ENCODE results near the gene IL1R1.
A peak's percentile ranks its signal among the peaks of the same experiment; 100 is the strongest.
"Not testable (repeated sequence)": the region's sequence is repeated elsewhere in the genome, so short reads cannot be mapped to it uniquely, and the experiment has no call there.

IL1R1 gene

DNA sequence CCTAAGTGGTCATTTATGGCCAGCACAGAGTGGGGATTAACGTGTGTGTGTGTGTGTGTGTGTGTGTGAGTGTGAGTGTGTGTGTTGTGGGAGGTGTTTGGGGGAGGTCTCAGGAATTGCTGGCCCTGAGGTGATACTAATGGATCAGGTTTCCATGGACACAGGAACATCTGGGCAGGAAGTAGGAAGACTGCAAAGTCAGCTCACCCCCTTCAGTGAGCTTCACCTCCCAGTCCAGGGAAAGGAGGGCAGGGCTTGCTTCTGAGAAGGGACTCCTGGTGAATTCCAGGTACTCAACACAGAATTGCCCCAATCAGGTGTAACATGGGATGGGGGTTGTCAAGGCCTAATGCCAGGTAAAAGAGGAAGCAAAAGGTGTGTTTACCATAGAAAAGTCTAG lies 30.3 kb upstream of the IL1R1 start:
- no peak for DNase-seq

DNA sequence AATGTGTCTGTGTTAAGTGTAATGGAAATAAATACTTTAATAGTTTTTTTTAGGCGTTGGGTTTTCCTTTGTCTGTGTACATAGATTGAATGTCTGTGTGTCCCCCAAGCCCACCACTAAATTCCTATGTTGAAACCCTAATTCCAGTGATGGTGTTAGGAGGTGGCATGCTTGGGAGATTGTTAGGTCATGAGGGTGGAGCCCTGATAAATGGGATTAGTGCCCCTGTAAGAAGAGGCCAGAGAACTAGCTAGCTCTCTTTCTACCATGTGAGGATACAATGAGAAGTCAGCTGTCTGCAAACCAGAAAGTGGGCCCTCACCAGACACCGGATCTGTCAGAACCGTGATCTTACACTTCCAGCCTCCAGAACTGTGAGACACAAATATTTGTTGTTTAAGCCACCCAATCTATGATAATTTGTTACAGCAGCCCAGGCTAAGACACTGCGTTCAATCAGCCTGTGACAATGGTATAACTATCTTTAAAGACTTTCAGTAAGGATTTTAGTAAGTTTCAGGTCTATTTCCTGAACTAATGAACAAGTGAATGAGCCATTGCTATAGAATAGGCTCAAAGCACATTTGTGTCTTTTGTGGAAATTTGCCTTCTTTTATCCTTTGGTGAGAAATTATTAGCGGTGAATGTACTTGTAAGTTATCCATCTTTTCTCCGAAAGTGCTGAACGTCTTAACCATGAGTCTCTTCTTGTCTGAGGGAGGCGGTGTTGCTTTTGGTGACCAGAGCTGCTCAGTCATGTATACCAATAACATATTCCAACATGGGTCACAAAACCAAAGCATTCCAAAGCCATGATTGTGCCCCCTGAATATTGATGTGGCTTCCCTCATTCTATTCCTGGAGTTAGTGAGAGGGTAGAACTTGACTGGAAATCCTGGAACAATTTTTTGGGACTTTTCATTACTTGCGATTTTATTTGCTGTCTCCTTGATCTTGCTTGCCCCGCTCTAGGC lies 29.6 kb upstream of the IL1R1 start:
- DNase-seq, result peak; percentile 96

DNA sequence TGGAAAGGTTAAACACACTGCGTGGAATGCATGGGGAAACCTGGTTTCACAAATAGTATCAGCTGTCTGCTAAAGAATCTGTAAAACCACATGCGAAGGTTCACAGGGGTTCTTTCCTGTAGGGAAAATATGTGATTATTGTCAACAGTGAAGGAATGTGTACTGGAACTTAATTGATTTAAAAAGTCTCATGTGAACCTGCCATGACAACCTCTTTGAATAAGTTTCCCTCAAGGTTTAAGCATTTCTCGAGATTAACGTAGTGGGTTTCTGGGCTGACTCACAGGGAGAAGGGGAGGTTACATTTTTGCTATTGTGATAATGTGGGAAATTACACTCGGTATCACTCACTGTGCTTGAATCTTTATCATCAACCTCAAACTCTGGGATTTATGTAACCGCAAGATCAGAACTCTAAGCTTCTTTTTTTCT lies 28.2 kb upstream of the IL1R1 start:
- DNase-seq, result peak; percentile 94

DNA sequence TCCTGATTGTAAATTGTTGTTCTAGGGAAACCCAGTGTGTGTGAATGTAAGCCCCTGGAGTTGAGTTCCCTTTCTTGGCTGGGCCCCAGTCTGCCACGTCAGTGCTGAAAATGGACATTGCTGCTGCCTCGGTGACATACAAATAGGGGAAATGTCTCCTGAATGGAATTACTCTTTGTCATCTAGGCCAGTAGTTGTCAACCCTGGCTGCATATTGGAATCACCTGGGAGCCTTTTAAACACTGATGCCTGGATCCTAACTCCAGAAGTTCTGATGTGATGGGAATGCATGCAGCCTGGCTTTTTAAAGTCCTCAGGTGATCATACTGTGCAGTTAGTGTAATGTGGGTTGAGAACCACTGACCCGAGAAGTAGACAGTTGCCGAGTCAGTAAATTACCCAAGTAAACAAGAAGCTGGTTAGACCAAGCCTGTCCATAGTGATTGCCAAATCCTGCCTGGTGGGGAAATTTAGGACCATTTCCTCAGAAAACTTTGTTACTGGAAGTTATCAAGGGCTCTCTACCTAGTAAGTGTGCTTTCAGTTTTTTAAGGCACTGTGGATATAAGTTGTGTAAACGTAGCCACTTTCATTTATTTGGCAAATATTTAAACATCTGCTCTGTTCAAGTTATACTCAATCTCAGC lies 27.6 kb upstream of the IL1R1 start:
- peak; percentile 56 for DNase-seq

DNA sequence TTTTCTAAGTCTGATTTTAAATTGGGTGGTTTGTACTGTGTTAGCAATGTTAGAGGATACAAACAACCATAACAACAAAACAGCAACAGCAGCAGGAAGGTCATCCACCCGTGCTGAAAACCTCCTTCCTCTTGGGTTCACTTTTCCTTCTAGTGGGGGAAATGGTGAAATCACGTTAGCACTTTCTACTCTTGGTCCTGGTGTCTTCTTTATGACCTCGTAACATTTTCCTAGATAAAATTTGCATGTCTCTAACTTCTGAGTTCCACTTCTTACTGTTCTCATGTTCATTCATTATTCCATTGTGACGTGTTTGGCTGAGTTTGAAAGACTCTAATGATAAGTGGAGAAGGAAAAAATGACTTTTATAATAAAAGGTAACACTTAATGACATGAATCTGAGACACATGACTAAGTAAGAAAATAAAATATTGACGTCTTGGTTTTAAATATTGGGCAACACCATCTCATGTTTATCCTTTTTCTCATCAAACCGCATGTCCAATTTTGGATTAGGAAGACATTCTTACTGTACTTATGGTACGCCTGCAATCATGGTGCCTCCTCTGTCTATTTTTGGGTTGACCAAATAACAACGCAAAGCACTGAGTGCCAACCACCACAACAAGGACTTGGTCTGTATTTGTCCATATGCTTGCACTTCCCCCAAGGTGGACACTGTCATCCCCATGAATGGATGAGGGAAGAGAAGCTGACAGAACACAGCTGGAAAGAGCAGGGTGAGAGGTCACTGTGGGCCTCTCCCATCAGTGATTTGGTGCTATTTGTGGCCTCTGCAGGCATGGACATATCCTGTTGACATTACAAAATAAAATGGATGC lies 25.7 kb upstream of the IL1R1 start:
- no peak for DNase-seq

DNA sequence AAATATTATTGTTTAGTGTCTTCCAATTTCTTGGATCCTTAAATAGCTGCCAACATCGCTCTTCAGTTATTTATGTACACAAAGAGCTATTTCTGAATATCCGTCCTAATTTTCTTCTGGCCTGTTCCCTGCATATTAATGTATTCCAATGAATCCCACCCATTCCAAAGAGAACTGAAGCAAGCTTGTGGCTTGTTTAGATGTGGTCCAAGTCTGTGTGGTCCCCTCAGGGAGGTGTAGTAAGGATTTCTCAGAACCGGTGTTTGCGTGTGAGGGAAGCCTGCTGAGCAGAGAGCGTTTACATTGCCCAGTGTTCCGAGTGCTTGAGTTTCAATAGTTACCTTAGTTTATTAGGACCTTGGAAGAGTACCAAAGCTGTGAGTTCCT lies 25.1 kb upstream of the IL1R1 start:
- no peak for DNase-seq

DNA sequence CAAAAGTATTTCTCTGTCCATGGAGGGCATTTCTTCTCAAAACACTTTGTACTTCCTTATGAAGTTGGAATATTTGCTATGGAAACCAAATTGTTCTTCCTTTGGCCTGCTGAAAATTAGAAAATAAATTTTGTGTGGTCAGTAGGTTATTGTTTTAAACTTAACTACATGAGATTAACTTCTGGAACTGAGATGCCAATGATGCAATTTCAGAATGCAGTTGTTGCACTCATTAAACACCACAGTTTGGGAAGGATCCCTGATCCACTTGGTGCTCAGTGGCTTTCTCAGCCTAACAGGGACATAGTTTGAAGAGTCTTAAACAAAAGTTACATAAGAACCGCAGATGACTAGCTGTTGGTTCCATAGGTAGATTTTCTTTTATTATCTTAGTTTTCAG lies 23.3 kb upstream of the IL1R1 start:
- DNase-seq, result no peak

DNA sequence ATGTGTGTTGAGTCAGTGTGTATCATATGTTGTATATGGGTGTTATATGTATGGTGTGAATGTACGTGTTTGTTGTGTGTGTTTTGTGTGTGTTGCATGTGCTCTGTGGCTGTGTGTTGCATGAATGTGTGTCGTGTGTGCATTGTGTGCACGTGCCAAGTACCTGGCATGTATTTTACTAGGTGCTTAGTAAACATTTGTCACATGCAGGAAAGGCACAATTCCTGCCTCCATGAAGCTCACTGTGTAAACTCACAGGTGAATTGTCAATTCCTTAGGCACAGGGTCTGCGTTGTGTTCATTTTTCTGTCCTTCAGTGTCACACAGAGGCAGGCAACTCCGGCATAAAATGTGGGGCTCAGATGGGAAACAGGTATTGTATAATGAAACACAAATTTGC lies 22.3 kb upstream of the IL1R1 start:
- no peak for DNase-seq

DNA sequence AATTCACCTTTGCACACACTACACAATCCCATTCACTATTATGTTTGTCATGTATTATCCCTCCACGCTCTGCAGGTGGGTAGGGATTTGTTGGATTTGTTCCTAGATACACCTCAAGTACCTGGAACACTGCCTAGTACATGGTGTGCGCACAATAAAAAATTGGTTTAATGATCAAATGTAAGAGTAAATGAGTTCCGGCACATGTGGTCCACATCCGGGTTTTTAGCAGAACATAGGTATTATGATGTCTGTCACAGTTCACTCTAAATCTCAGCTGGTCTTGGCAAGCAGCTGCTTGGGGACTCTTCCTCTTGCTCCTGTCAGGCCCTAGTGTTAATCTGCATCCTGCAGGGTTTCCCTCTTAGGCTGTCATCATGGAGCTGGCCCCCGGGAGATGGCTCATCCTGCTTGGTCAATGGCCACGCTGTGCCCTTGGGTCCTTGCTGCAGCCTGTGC lies 21.8 kb upstream of the IL1R1 start:
- no peak for DNase-seq

DNA sequence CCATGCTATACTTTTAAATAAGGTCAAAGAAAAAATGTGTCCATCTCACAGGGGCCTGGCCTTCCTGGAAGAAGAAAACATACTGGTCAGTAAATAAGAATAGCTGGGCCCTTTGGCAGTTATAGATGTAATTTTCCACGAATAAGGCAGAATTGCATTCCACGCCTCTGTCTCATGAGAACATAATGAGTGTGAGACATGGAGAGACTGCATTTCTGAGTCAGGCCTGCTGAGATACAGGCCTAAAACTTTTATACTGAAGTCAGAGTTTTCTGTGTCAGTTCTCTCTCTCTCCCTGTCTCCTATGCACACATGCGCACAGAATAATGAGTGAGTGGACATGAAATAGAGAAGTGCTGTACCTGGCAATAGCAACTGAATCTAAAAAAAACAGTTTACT lies 20.4 kb upstream of the IL1R1 start:
- peak; percentile 94 for DNase-seq

DNA sequence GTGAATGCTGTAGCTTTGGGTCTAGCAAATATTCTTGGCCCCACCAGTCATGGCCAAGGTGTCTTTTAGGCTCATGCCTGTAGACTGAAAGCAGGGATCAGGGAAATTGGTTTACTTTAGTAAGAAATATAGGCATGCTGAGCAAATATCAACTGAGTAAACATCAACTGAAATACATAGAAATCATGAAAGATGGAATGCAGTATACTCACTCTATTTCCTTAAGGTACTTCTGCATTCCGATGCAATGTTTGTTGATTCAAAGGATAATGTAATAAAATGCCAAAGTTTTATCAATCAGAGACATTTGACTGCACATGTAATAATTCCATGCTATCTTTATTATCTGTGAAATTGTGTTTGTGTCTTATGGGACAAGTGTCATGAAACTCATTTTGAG lies 19.6 kb upstream of the IL1R1 start:
- no peak for DNase-seq

DNA sequence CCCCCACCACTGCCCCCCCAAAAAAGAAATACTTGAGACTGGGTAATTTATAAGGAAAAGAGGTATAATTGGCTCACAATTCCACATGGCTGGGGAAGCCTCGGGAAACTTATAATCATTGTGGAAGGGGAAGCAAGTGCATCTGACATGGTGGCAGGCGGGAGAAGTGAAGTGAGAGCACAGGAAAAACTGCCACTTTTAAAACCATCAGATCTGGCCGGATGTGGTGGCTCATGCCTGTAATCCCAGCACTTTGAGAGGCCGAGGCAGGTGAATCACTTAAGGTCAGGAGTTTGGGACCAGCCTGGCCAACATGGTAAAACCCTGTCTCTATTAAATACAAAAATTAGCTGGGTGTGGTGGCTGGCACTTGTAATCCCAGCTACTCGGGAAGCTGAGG lies 18.1 kb upstream of the IL1R1 start:
- not testable (repeated sequence) for DNase-seq

DNA sequence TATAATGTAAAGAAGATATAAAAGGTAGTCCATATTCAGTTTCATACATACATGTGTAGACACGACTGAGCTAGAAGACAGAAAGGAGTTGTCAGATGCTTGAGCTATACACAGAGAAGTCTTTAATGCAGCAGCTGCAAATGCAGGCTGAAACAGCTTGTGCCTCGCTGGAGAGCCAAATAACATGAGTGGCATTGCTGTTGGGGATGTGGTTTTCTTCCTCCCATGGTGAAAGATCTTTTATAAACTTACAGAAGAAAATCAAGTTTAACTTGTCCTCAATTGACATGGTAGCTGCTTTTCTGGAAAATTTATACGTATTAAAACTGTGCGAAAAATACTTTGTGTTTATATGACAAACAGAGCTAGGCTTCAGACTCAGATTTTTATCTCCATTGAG lies 16.4 kb upstream of the IL1R1 start:
- DNase-seq, result no peak

DNA sequence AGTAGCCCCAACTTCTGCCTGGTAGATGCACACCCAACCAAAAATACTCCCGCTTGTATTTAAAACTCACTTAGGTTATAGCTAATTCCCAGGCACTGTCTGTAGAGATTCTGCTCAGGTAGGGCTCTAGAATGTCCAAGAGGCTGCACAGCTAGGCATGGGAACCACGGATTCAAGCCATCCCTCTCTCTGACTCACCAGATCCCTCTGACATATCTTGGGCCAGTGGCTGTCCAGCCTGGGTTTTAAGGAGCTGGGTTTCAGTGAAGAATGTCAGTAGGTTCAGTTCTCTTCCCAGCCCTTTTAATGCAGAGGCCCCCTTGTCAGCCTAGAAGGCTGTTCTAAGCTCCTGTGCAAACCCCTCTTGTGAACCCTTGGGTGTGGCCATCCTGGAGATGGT lies 15.9 kb upstream of the IL1R1 start:
- DNase-seq, result peak; percentile 57

DNA sequence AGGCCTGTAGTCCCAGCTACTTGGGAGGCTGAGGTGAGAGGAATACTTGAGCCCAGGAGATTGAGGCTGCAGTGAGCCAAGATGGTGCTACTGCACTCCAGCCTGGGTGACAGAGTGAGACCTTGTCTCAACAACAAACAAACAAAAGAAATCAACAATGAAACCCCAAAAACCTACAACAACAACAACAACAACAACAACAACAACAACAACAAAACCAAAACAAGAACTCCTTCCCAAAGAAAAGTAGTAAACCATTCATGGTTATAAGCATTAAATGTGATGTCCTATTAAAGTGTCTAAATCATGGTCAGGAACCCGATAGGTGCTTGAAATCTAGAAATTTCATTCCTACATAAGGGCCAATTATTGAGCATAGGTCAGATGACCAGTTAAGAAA lies 13.5 kb upstream of the IL1R1 start:
- no peak for DNase-seq

DNA sequence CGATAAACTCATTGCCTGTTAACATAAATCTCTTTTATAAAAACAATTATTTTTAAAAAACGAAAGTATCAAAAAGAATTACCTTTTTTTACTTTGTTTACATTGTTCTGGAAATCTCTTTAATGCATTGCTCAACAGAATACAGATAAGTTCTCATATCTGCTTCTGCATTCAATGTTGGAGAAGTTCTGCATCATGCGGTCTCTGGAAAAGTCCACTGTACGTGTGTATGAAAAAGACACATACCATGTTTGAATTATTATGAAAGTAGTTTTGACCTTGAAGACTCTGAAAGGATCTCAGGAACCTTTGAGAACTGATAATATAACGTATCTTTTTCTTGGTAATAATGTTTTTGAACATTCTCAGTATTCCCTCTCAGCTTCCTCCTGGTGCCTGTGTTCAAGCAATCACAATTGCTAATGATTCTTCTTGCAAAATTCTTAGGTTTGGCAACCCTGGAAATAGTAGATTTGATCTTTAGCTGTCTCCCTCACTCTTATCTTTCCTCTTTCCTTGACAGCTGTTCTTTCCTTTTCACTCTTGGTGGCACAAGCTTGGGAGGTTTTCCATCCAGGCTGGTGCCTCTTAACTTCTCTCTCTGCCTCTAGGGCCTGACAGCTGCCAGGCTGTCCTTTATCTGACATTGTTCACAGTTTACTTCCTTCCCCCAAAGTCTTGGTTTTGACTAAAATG lies 12.4 kb upstream of the IL1R1 start:
- DNase-seq, result no peak

DNA sequence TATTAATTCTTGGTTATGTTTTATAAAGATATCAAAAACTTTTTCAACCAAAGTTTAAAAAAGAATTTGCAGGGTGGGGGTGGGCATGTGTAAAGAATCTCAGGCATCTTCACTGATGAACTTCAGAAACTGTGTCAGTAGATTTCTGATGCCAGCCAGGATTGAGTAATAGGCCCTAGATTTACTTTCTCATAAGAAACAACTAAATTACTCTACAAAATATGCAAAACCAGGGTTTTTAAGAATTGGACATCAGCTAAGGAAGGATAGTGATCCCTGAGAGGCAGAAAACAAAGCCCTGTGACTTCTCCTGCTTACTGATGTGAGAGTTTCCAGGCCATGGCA lies 11.9 kb upstream of the IL1R1 start:
- DNase-seq, result no peak

DNA sequence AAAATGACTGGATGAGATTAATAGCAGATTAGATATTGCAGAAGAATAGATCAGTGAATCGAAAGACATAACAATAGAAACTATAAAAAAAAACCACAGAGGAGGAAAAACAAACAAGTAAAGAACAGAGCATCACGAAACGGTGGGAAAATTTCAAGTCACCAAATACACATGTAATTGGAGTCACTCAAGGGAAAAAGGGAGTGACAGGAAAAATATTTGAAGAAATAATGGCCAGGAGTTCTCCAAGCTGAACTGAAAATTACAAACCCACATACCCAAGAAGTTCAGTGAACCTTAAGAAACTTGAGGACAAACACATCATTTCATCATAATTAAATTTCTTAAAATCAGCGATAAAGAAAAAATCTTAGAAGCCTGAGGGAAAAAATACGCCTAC lies 11.0 kb upstream of the IL1R1 start:
- no peak for DNase-seq

DNA sequence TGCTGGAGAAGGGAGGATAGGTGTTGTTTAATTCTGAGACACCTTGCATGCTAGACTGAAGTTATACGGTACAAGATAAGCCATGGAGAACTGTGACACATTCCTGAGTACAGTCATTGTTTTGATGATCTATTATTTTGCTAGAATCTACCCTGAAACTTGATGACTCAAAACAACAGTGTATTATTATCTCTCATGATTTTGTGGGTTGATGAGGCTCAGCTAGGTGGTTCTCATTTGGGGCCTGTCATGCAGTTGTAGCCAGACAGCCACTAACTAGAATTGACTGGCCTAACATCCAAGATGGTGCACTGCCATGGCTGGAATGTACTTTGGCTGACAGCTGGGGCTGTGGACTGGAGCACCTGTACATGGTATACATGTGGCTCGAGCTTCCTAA lies 5.4 kb upstream of the IL1R1 start:
- DNase-seq, result no peak

DNA sequence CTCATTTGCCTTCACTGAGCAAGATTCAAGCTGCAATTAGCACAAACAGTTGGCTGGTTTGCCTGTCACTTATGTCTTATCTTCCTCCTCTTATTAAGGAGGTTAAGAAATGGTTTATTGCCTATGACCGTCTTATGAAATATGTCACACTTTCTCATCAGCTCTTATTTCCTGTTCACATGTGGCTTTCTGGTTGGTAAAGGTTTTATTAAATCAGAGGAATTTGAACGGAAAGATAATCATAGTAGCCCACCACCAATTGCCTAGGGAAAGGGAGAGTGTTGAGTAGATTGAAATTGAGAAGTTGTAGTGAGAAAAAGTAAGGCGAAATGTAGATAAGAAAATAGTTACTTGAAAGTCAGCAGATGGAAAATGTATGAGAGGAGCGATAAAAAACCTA lies 4.2 kb upstream of the IL1R1 start:
- DNase-seq, result no peak

DNA sequence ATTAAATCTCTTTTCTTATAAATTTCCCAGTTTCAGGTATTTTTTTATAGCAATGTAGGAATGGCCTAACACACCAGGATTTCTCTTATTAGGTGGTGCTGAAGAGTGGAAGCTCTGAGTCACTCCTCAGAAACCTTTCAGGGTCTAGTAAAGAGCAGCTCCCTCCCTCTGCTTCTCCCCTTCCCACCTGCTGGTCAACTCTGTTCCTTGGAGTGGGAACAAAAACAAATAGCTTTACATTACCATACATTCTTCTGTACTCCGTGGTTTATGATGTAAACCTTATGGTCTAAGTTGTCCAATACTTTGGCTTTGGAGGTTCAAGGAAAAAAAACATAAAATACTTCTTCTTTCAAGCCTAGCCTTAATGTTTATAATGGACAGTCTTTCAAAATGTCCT lies 2.7 kb upstream of the IL1R1 start:
- no peak for DNase-seq

DNA sequence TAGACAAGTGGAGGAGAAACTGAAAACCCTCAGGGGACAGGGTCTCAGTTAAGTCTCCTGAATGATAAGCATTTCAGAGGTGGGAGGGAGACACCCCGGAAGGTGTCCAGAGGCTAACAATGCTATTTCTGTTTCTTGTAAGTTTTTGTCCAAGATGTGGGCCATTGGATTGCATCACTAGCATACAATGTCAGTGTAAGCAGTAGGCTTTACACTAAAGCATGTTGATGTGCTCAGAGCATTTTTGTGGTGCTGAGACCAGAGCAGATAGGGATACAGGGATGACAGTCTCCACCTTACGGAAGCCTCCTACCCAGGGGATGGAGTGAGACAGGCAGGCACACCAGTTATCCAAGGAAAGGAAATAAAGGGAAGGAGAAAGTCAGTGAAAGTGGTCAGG lies 2.2 kb upstream of the IL1R1 start:
- DNase-seq, result no peak
